ENCODE results near the gene FRMD1.

The FRMD1 gene

DNA sequence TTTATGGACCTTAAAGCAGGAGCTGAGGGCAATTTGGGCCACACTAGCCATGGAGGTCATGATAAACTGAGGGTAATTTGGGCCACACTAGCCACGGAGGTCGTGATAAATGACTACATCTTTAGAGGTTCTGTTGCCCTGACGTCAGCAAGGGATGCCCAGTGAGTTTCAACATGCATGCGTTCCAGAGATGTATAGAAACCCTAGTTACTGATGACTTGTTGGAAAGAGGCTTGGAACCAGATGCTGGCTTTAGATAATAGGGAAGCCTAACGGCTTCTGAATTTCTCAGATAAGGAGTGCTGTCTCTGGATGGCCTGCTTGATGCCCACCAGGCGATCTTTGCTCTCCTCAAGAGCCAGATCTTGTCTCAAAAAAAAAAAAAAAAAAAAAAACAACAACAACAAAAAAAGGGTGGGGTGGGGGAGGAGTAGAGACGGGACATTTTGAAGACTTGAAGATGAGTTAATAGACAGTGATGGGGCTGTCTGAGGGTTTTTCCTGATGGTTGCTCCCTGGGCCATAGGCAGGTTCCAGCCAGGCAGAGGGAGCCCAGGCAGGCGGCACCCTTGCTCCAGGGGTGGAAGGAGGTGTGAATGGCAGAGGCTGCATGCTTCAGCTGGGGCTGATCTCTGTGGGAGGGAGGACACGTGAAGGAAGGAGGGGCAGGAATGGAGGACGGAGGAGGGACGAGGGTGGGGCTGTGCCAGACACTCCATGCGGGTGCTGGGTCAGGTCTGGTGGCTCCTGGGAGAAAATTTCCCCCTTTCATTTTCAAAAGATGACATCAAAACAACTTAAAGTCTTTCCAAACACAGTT lies 27.0 kb upstream of the FRMD1 start:
- TF ChIP-seq FOXP2 (optimal IDR thresholded peaks at IDR 0.05; ENCODE audit: borderline replicate concordance, extremely low read depth, extremely low read length, insufficient read depth) (no peak), TAF1 (IDR thresholded peaks at IDR 0.05; ENCODE audit: borderline replicate concordance, insufficient read depth, low read length) (no peak), POLR2AphosphoS5 (IDR thresholded peaks at IDR 0.05; ENCODE audit: low read depth, low read length) (no peak)

DNA sequence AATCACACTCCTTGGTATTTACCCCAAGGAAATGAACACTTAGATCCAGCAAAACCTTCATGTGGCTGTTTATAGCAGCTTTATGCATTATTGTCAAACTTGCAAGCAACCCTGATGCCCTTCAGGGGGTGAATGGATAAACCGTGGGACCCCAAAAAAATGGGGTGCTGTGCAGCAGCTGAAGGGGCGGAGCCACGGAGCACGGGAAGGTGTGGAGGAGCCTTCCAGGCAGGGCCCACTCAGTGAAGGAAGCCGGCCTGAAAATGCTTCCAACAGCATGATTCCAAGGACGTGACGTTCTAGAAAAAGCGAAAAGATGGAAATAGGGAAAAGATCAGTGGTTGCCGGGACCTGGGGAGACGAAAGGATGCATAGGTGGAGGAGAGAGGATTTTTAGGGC lies 25.6 kb upstream of the FRMD1 start:
- TF ChIP-seq FOXP2 (optimal IDR thresholded peaks at IDR 0.05; ENCODE audit: borderline replicate concordance, extremely low read depth, extremely low read length, insufficient read depth) = no peak
- no peak for TF ChIP-seq SIN3A (IDR thresholded peaks at IDR 0.05; ENCODE audit: borderline replicate concordance, insufficient read depth, low read length)
- TF ChIP-seq REST (IDR thresholded peaks at IDR 0.05; ENCODE audit: insufficient read depth in 1 of 2, low read depth in 2 of 2, low read length in 2 of 2) = no peak
- no peak for TF ChIP-seq POLR2AphosphoS5 (IDR thresholded peaks at IDR 0.05; ENCODE audit: low read depth, low read length)
- no peak for TF ChIP-seq TAF1 (IDR thresholded peaks at IDR 0.05; ENCODE audit: borderline replicate concordance, insufficient read depth, low read length)

- TF ChIP-seq SIN3A (IDR thresholded peaks at IDR 0.05; ENCODE audit: borderline replicate concordance, insufficient read depth, low read length) (no peak), FOXP2 (optimal IDR thresholded peaks at IDR 0.05; ENCODE audit: borderline replicate concordance, extremely low read depth, extremely low read length, insufficient read depth) (no peak), TAF1 (IDR thresholded peaks at IDR 0.05; ENCODE audit: borderline replicate concordance, insufficient read depth, low read length) (no peak), REST (IDR thresholded peaks at IDR 0.05; ENCODE audit: insufficient read depth in 1 of 2, low read depth in 2 of 2, low read length in 2 of 2) (no peak), POLR2AphosphoS5 (IDR thresholded peaks at IDR 0.05; ENCODE audit: low read depth, low read length) (no peak)
Observed at GRCh38 chr6:168103050-168103830, 24.2 kb upstream of the FRMD1 start.

- TF ChIP-seq POLR2AphosphoS5 (IDR thresholded peaks at IDR 0.05; ENCODE audit: low read depth, low read length) = no peak
- no peak for TF ChIP-seq SIN3A (IDR thresholded peaks at IDR 0.05; ENCODE audit: borderline replicate concordance, insufficient read depth, low read length)
- TF ChIP-seq FOXP2 (optimal IDR thresholded peaks at IDR 0.05; ENCODE audit: borderline replicate concordance, extremely low read depth, extremely low read length, insufficient read depth) = no peak
- TF ChIP-seq REST (IDR thresholded peaks at IDR 0.05; ENCODE audit: insufficient read depth in 1 of 2, low read depth in 2 of 2, low read length in 2 of 2) = no peak
- no peak for TF ChIP-seq TAF1 (IDR thresholded peaks at IDR 0.05; ENCODE audit: borderline replicate concordance, insufficient read depth, low read length)
Observed at GRCh38 chr6:168102315-168102985, 23.4 kb upstream of the FRMD1 start.

- TF ChIP-seq TAF1 (IDR thresholded peaks at IDR 0.05; ENCODE audit: borderline replicate concordance, insufficient read depth, low read length) = no peak
- no peak for TF ChIP-seq FOXP2 (optimal IDR thresholded peaks at IDR 0.05; ENCODE audit: borderline replicate concordance, extremely low read depth, extremely low read length, insufficient read depth)
- no peak for TF ChIP-seq POLR2AphosphoS5 (IDR thresholded peaks at IDR 0.05; ENCODE audit: low read depth, low read length)
- TF ChIP-seq SIN3A (IDR thresholded peaks at IDR 0.05; ENCODE audit: borderline replicate concordance, insufficient read depth, low read length) = no peak
- no peak for TF ChIP-seq REST (IDR thresholded peaks at IDR 0.05; ENCODE audit: insufficient read depth in 1 of 2, low read depth in 2 of 2, low read length in 2 of 2)
Observed at GRCh38 chr6:168101590-168102314, 22.7 kb upstream of the FRMD1 start.

Data from PFSK-1 (cell line).